IMR-90 (cell line): Measurements from ENCODE around the gene GALP. TPM values are rescaled to one million over a fixed set of nuclear protein-coding genes. Genes with fewer than 3 reads are reported as not detected.

Experiments
- ATAC-seq: fragments of 200-7000 bp; cut with Tn5 transposase; 2 replicates; pipeline ENCODE4 v1.9.1; 2020; ENCODE audit warnings: low read depth, mild to moderate bottlenecking, moderate library complexity
- BruUV-seq: library from RNA; stranded (reverse); fragments of 400-500 nt; replicated peaks from 2 replicates; lab custom pipeline; 2021; lab: Mats Ljungman, UMichigan
- CTCF ChIA-PET: fragments of 300-600 bp; formaldehyde crosslinking; extraction: SDS; loops from one replicate; lab custom pipeline; 2021; ENCODE audit warnings: antibody characterized with exemption; lab: Yijun Ruan, JAX
- POLR2A ChIA-PET: fragments of 300-600 bp; sonication (Branson Sonifier 250); formaldehyde crosslinking; loops from one replicate; lab custom pipeline; 2022; ENCODE audit warnings: antibody characterized with exemption; ENCODE audit not compliant: unreplicated experiment; lab: Charles Lee
- DNase-seq: peaks from one replicate; pipeline ENCODE4 v3.0.0; 2013
- H2AFZ ChIP-seq: replicated peaks from 2 replicates; pipeline ENCODE3; 2013; ENCODE audit warnings: low read length, mild to moderate bottlenecking; ENCODE audit not compliant: poor library complexity
- H2AK5ac ChIP-seq: 2 replicates; pipeline ENCODE4 v1.6.1; 2013; ENCODE audit warnings: low read depth, low read length, inconsistent platforms
- H2AK9ac ChIP-seq: replicated peaks from 2 replicates; pipeline ENCODE3; 2013; ENCODE audit warnings: mild to moderate bottlenecking, low read depth, low read length, moderate library complexity; ENCODE audit not compliant: poor library complexity
- H2BK120ac ChIP-seq: 2 replicates; pipeline ENCODE4 v1.6.1; 2013; ENCODE audit warnings: low read depth, low read length, inconsistent platforms
- H2BK15ac ChIP-seq: 3 replicates; pipeline ENCODE4 v1.6.1; 2013; ENCODE audit warnings: low read depth, low read length, inconsistent platforms
- H2BK20ac ChIP-seq: 2 replicates; pipeline ENCODE4 v1.6.1; 2013; ENCODE audit warnings: low read depth, mild to moderate bottlenecking, inconsistent platforms, low read length, moderate library complexity
- H2BK5ac ChIP-seq: 2 replicates; pipeline ENCODE4 v1.6.1; 2013; ENCODE audit warnings: mild to moderate bottlenecking, low read depth, low read length, inconsistent platforms; ENCODE audit not compliant: poor library complexity, severe bottlenecking
- H3K14ac ChIP-seq: replicated peaks from 2 replicates; pipeline ENCODE4 v1.6.1; 2013; ENCODE audit warnings: low read depth, low read length, inconsistent platforms
- H3K18ac ChIP-seq: 2 replicates; pipeline ENCODE4 v1.6.1; 2013; ENCODE audit warnings: low read depth, low read length, control low read depth
- H3K23ac ChIP-seq: 2 replicates; pipeline ENCODE4 v1.6.1; 2013; ENCODE audit warnings: low read depth, low read length, inconsistent platforms
- H3K27ac ChIP-seq: 2 replicates; pipeline ENCODE4 v1.5.1; 2013; ENCODE audit warnings: mild to moderate bottlenecking, control low read depth, low read length; ENCODE audit not compliant: insufficient read depth
- H3K27me3 ChIP-seq: 2 replicates; pipeline ENCODE4 v1.6.1; 2013; ENCODE audit warnings: low read length; ENCODE audit not compliant: control insufficient read depth, insufficient read depth
- H3K36me3 ChIP-seq: 2 replicates; pipeline ENCODE4 v1.6.1; 2013; ENCODE audit warnings: low read length, mixed read lengths; ENCODE audit not compliant: control insufficient read depth, insufficient read depth
- H3K4ac ChIP-seq: 2 replicates; pipeline ENCODE4 v1.6.1; 2013; ENCODE audit warnings: low read depth, low read length, inconsistent platforms
- H3K4me1 ChIP-seq: 2 replicates; pipeline ENCODE4 v1.6.1; 2013; ENCODE audit warnings: low read length, mixed read lengths; ENCODE audit not compliant: control insufficient read depth, insufficient read depth
- H3K4me2 ChIP-seq: 2 replicates; pipeline ENCODE4 v1.6.1; 2013; ENCODE audit warnings: low read depth, mild to moderate bottlenecking, control low read depth, low read length, moderate library complexity
- H3K4me3 ChIP-seq: 2 replicates; pipeline ENCODE4 v1.5.1; 2013; ENCODE audit warnings: low read depth, mild to moderate bottlenecking, control low read depth, low read length, moderate library complexity; ENCODE audit not compliant: insufficient read depth
- H3K56ac ChIP-seq: 2 replicates; pipeline ENCODE4 v1.6.1; 2013; ENCODE audit warnings: low read length, inconsistent platforms; ENCODE audit not compliant: insufficient read depth; ENCODE audit errors: extremely low read depth
- H3K79me1 ChIP-seq, 2 experiments: 2 replicates each; pipeline ENCODE4 v1.6.1; 2013; ENCODE audit warnings: low read length in 2 of 2, inconsistent platforms in 1 of 2, low read depth in 1 of 2
- H3K9ac ChIP-seq: 2 replicates; pipeline ENCODE4 v1.6.1; 2013; ENCODE audit warnings: low read depth, low read length, control low read depth
- H3K9me1 ChIP-seq: 2 replicates; pipeline ENCODE4 v1.6.1; 2013; ENCODE audit warnings: low read length, inconsistent platforms; ENCODE audit not compliant: insufficient read depth
- H3K9me3 ChIP-seq: 2 replicates; pipeline ENCODE4 v1.6.1; 2013; ENCODE audit warnings: low read length; ENCODE audit not compliant: control insufficient read depth, insufficient read depth
- H4K20me1 ChIP-seq: 2 replicates; pipeline ENCODE4 v1.6.1; 2013; ENCODE audit warnings: low read length, inconsistent platforms; ENCODE audit not compliant: insufficient read depth
- H4K5ac ChIP-seq: 2 replicates; pipeline ENCODE4 v1.6.1; 2013; ENCODE audit warnings: mild to moderate bottlenecking, low read depth, low read length, control low read depth
- H4K8ac ChIP-seq, 2 experiments: 2 replicates each; pipeline ENCODE4 v1.6.1; 2013; ENCODE audit warnings: low read depth in 2 of 2, low read length in 2 of 2, control low read depth in 1 of 2, inconsistent platforms in 1 of 2
- H4K91ac ChIP-seq: 2 replicates; pipeline ENCODE4 v1.6.1; 2013; ENCODE audit warnings: low read depth, low read length, inconsistent platforms; ENCODE audit not compliant: insufficient read depth
- MXI1 ChIP-seq: IDR thresholded peaks from 2 replicates; pipeline ENCODE4 v1.6.1; 2012; ENCODE audit warnings: low read depth, mild to moderate bottlenecking, low read length, moderate library complexity, borderline replicate concordance
- SMC3 ChIP-seq: fragments of 150-350 bp; IDR thresholded peaks from 2 replicates; pipeline ENCODE4 v1.6.1; 2016; ENCODE audit warnings: low read depth, mild to moderate bottlenecking, antibody characterized with exemption, low read length, moderate library complexity
- WGBS, 2 experiments: methylation state at CpG; one replicate each; pipeline versions ENCODE4 v1.1.5 to v1.1.7; 2013; ENCODE audit warnings: missing lambda C conversion rate in 2 of 2; ENCODE audit not compliant: insufficient read length in 1 of 2; ENCODE audit errors: extremely low coverage in 2 of 2; 5-methylcytosine and 5-hydroxymethylcytosine counted together
- dilution Hi-C: fragments of 300-500 bp; cut with HindIII; formaldehyde crosslinking; loops from one replicate; pipeline ENCODE4 v1.14.3; 2018; ENCODE audit warnings: low sequenced_read_pairs; ENCODE audit not compliant: unreplicated experiment
- in situ Hi-C: fragments of 300-500 bp; cut with MboI; formaldehyde crosslinking; loops from 3 replicates; pipeline ENCODE4 v1.14.3; 2019; ENCODE audit warnings: low sequenced_read_pairs, inconsistent platforms, mixed read lengths
- intact Hi-C: fragments of 100-400 bp; cut with micrococcal nuclease; formaldehyde crosslinking; loops from 2 replicates; pipeline ENCODE4 v1.10.0; 2022
- polyA plus RNA-seq, 3 experiments: library from polyadenylated mRNA; depleted of rRNA; stranded (reverse); fragments of >200 nt; gene quantifications; 2 replicates each; pipeline ENCODE4 v1.2.3, GENCODE V29; 2012; ENCODE audit warnings: low replicate concordance in 1 of 3
- total RNA-seq: library from RNA; depleted of rRNA; stranded (reverse); fragments of >200 nt; gene quantifications from 2 replicates; pipeline ENCODE4 v1.2.3, GENCODE V29; 2012

GALP gene
- total and polyA plus RNA-seq, 2 of the 4 experiments (the other 2 are of a cell fraction): not detected

DNA sequence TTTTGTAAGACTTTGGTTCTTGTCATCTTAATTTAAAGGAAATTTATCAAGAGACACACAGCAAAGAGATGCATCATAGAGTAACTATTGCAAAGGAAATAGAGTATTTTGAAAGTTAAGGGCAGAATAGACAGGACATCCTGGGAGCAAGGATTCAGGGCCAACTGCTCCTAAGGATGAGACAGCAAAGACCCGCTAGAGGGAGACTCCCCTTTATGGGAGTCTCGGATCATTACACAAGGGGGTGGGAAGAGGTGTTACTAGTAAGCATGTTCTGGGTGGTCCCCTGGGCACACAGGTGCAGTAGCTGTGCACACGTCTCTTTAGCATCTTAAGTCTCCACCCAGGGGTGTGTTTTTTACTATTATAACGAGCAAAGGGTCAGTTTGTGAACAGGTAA, 35.9 kb downstream of the GALP start:
- POLR2A ChIA-PET: no interaction called here
- CTCF ChIA-PET: interaction anchor here (1.0 kb wide), 1 partner anchor 9 kb away, joined by 3 read pairs; no protein-coding TSS in a partner anchor

More for the DNA sequence above, 35.9 kb downstream of the GALP start:
- H2AK5ac ChIP-seq: no peak overlapping the region
- no peak overlapping the region for H2AFZ ChIP-seq
- no peak overlapping the region for H3K56ac ChIP-seq
- no peak overlapping the region for H2BK15ac ChIP-seq
- H3K23ac ChIP-seq: no peak overlapping the region
- no peak overlapping the region for H3K18ac ChIP-seq
- no peaks in the 10 kb centered on the region for H3K36me3 ChIP-seq
- H3K9me3 ChIP-seq: peaks cover 2% of the 10 kb centered on the region; the same call in 1 of the 2 replicates
- dilution Hi-C loops: no loop called here
- WGBS, 2 experiments: no CpG with 5 or more reads among the region's 4 CpGs
- no peaks in the 10 kb centered on the region for H4K20me1 ChIP-seq
- H3K4ac ChIP-seq: no peak overlapping the region
- H3K9ac ChIP-seq: no peak overlapping the region
- H3K27ac ChIP-seq: no peak overlapping the region
- ATAC-seq: no peak
- no peak for DNase-seq
- TF ChIP-seq MXI1 (no peak), SMC3 (no peak)
- H3K9me1 ChIP-seq: no peaks in the 10 kb centered on the region
- no peak overlapping the region for H3K4me2 ChIP-seq
- no peak overlapping the region for H3K4me3 ChIP-seq
- H3K79me1 ChIP-seq: no peaks in the 10 kb centered on the region
- no TSS peak for BruUV-seq
- no peak overlapping the region for H2BK20ac ChIP-seq
- no peak overlapping the region for H2AK9ac ChIP-seq
- no peak overlapping the region for H4K8ac ChIP-seq
- intact Hi-C loops: no loop called here
- H3K27me3 ChIP-seq: no peaks in the 10 kb centered on the region
- H4K5ac ChIP-seq: no peak overlapping the region
- no peak overlapping the region for H2BK120ac ChIP-seq
- no peak overlapping the region for H3K14ac ChIP-seq
- no peak overlapping the region for H2BK5ac ChIP-seq
- no peaks in the 10 kb centered on the region for H3K4me1 ChIP-seq
- H4K91ac ChIP-seq: no peak overlapping the region
- in situ Hi-C loops: no loop called here
